BJ (cell line): ENCODE results near the gene ELK1. TPM values are rescaled to one million over a fixed set of nuclear protein-coding genes. Genes with fewer than 3 reads are reported as not detected.
A peak's percentile ranks its signal among the peaks of the same experiment; 100 is the strongest.
"Not testable (repeated sequence)": the region's sequence is repeated elsewhere in the genome, so short reads cannot be mapped to it uniquely, and the experiment has no call there.

ENCODE experiments used
- CTCF ChIA-PET: fragments of 350-600 bp; formaldehyde crosslinking; extraction: SDS; loops from one replicate; lab custom pipeline; 2021; ENCODE audit warnings: antibody characterized with exemption, inconsistent platforms; lab: Yijun Ruan, JAX
- POLR2A ChIA-PET: fragments of 300-600 bp; sonication (Branson Sonifier 250); formaldehyde crosslinking; extraction: SDS; loops from one replicate; lab custom pipeline; 2021; ENCODE audit warnings: antibody characterized with exemption; lab: Charles Lee
- DNase-seq: peaks from one replicate; pipeline ENCODE4 v3.0.0-alpha.2; 2011; ENCODE audit warnings: low read depth
- H3K27me3 ChIP-seq: 2 replicates; pipeline ENCODE4 v1.6.0; 2011; ENCODE audit warnings: low read length; ENCODE audit not compliant: control insufficient read depth, insufficient read depth
- H3K36me3 ChIP-seq: 2 replicates; pipeline ENCODE4 v1.5.1; 2011; ENCODE audit warnings: low read length; ENCODE audit not compliant: control insufficient read depth, insufficient read depth
- H3K4me3 ChIP-seq: 2 replicates; pipeline ENCODE4 v1.5.1; 2011; ENCODE audit warnings: low read depth, mild to moderate bottlenecking, control low read depth, low read length
- CTCF ChIP-seq: IDR thresholded peaks from 2 replicates; pipeline ENCODE4 v1.5.1; 2011; ENCODE audit warnings: low read depth, mild to moderate bottlenecking, control low read depth, inconsistent platforms, low read length, moderate library complexity; ENCODE audit not compliant: insufficient read depth
- polyA plus RNA-seq: library from polyadenylated mRNA; depleted of rRNA; stranded (reverse); fragments of >200 nt; gene quantifications from 2 replicates; pipeline ENCODE4 v1.2.3, GENCODE V29; 2011

The ELK1 gene
- polyA plus RNA-seq, 1 experiment, result 22.4 TPM

GRCh38 chrX:47683184-47683828, 32.9 kb upstream of the ELK1 start:
- no peak for DNase-seq
- ChIA-PET POLR2A (no interaction called here), CTCF (no interaction called here)

GRCh38 chrX:47675959-47676859, 25.8 kb upstream of the ELK1 start:
- CTCF ChIA-PET, H3K36me3 ChIP-seq, POLR2A ChIA-PET, DNase-seq, H3K4me3 ChIP-seq, H3K27me3 ChIP-seq: not testable (repeated sequence)

More at GRCh38 chrX:47683184-47683828, 32.9 kb upstream of the ELK1 start:
- TF ChIP-seq CTCF, result no peak
- Histone ChIP-seq H3K4me3 (no peak overlapping the region), H3K36me3 (no peaks in the 10 kb centered on the region), H3K27me3 (no peaks in the 10 kb centered on the region)

GRCh38 chrX:47674776-47675175, 24.4 kb upstream of the ELK1 start:
- Histone ChIP-seq H3K36me3 (no peaks in the 10 kb centered on the region), H3K4me3 (no peak overlapping the region), H3K27me3 (no peaks in the 10 kb centered on the region)
- ChIA-PET CTCF (no interaction called here), POLR2A (no interaction called here)
- TF ChIP-seq CTCF, result no peak
- DNase-seq, result no peak

GRCh38 chrX:47665797-47666196, 15.4 kb upstream of the ELK1 start:
- CTCF ChIA-PET, result not testable (repeated sequence)

GRCh38 chrX:47664737-47665136, 14.4 kb upstream of the ELK1 start:
- Histone ChIP-seq H3K27me3 (no peaks in the 10 kb centered on the region), H3K36me3 (no peaks in the 10 kb centered on the region), H3K4me3 (no peak overlapping the region)
- CTCF ChIA-PET, result no interaction called here
- TF ChIP-seq CTCF, result no peak
- POLR2A ChIA-PET, result no interaction called here
- no peak for DNase-seq

More at GRCh38 chrX:47665797-47666196, 15.4 kb upstream of the ELK1 start:
- H3K4me3 ChIP-seq, H3K36me3 ChIP-seq, DNase-seq, H3K27me3 ChIP-seq, POLR2A ChIA-PET: not testable (repeated sequence)

- peak; percentile 78 for DNase-seq
- ChIA-PET CTCF (no interaction called here), POLR2A (no interaction called here)
- no peaks in the 10 kb centered on the region for H3K27me3 ChIP-seq
- TF ChIP-seq CTCF, result no peak
- H3K4me3 ChIP-seq, result no peak overlapping the region
- no peaks in the 10 kb centered on the region for H3K36me3 ChIP-seq
These were observed 11.8 kb upstream of the ELK1 start for GRCh38 chrX:47662144-47662657.
